GM12878 (cell line): ENCODE results near the gene HOXD11. TPM values are rescaled to one million over a fixed set of nuclear protein-coding genes. Genes with fewer than 3 reads are reported as not detected.
A peak's percentile ranks its signal among the peaks of the same experiment; 100 is the strongest.

ENCODE experiments used
- ATAC-seq: fragments of 200-7000 bp; cut with Tn5 transposase; 3 replicates; pipeline ENCODE4 v1.9.1; 2020; ENCODE audit warnings: mild to moderate bottlenecking, moderate library complexity
- BruUV-seq: library from RNA; stranded (reverse); fragments of 400-500 nt; replicated peaks from 2 replicates; lab custom pipeline; 2021; lab: Mats Ljungman, UMichigan
- CTCF ChIA-PET: fragments of 300-600 bp; sonication (Branson Sonifier 250); formaldehyde crosslinking; extraction: SDS; loops from one replicate; lab custom pipeline; 2021; ENCODE audit warnings: inconsistent platforms; lab: Yijun Ruan, JAX
- POLR2A ChIA-PET: fragments of 350-600 bp; formaldehyde crosslinking; extraction: SDS; loops from one replicate; lab custom pipeline; 2021; ENCODE audit warnings: inconsistent platforms; lab: Charles Lee
- RAD21 ChIA-PET: fragments of 300-600 bp; sonication (Branson Sonifier 250); formaldehyde crosslinking; loops from one replicate; lab custom pipeline; 2023; ENCODE audit warnings: antibody characterized with exemption; ENCODE audit not compliant: unreplicated experiment; lab: Charles Lee
- SMC1A ChIA-PET: fragments of 300-600 bp; sonication (Branson Sonifier 250); formaldehyde crosslinking; loops from one replicate; lab custom pipeline; 2023; ENCODE audit not compliant: unreplicated experiment, uncharacterized antibody; lab: Charles Lee
- DNase-seq: peaks from one replicate; pipeline ENCODE4 v3.0.0-alpha.2; 2011; ENCODE audit warnings: low read depth, low spot score
- FAIRE-seq: peaks from 3 replicates; lab custom pipeline; 2011; peaks lifted over from hg19 to GRCh38; lab: Jason Lieb, UNC
- H2AFZ ChIP-seq: 2 replicates; pipeline ENCODE4 v1.6.0; 2011; ENCODE audit warnings: low read depth, low read length, control low read depth; ENCODE audit not compliant: control insufficient read depth
- H3K27ac ChIP-seq: 2 replicates; pipeline ENCODE4 v1.5.1; 2011; ENCODE audit warnings: control low read depth; ENCODE audit not compliant: control insufficient read depth, insufficient read depth
- H3K27me3 ChIP-seq, 2 experiments: replicated peaks in 1 of 2; 2 replicates each; pipeline versions ENCODE4 v1.6.0 to v1.6.1; 2011; ENCODE audit warnings: low read length in 1 of 2; ENCODE audit not compliant: control insufficient read depth in 2 of 2, insufficient read depth in 2 of 2
- H3K36me3 ChIP-seq, 2 experiments: 2 replicates each; pipeline ENCODE4 v1.5.1; 2011; ENCODE audit warnings: low read length in 1 of 2; ENCODE audit not compliant: control insufficient read depth in 2 of 2, insufficient read depth in 2 of 2
- H3K4me1 ChIP-seq: 2 replicates; pipeline ENCODE4 v1.6.1; 2011; ENCODE audit warnings: mild to moderate bottlenecking, low read length, moderate library complexity, mixed read lengths; ENCODE audit not compliant: control insufficient read depth, insufficient read depth
- H3K4me2 ChIP-seq: 2 replicates; pipeline ENCODE4 v1.6.0; 2011; ENCODE audit warnings: control low read depth; ENCODE audit not compliant: control insufficient read depth, insufficient read depth
- H3K4me3 ChIP-seq: fragments of 200-600 bp; sonication (generic); 2 replicates; pipeline ENCODE4 v1.5.1; 2016
- H3K79me2 ChIP-seq: 2 replicates; pipeline ENCODE4 v1.6.0; 2011; ENCODE audit warnings: low read length; ENCODE audit not compliant: control insufficient read depth, insufficient read depth
- H3K9ac ChIP-seq: 2 replicates; pipeline ENCODE4 v1.8.0; 2011; ENCODE audit warnings: low read length, control low read depth, mixed read lengths; ENCODE audit not compliant: control insufficient read depth, insufficient read depth
- H3K9me3 ChIP-seq: replicated peaks from 3 replicates; pipeline ENCODE4 v1.5.1; 2011; ENCODE audit warnings: mild to moderate bottlenecking, low read length; ENCODE audit not compliant: control insufficient read depth, insufficient read depth
- H4K20me1 ChIP-seq: 2 replicates; pipeline ENCODE4 v1.6.0; 2011; ENCODE audit not compliant: control insufficient read depth, insufficient read depth
- BCLAF1 ChIP-seq: fragments of 450-650 bp; IDR thresholded peaks from 2 replicates; pipeline ENCODE4 v1.6.1; 2017; ENCODE audit warnings: antibody characterized with exemption, mild to moderate bottlenecking, moderate library complexity
- BHLHE40 ChIP-seq, 2 experiments: fragments of 450-650 bp in 1 of 2; IDR thresholded peaks; 2 replicates each; pipeline ENCODE4 v1.6.1; 2011 to 2017; ENCODE audit warnings: low read depth in 2 of 2, borderline replicate concordance in 1 of 2, improper control_type of control experiment in 1 of 2, low read length in 1 of 2, mild to moderate bottlenecking in 1 of 2
- IRF5 ChIP-seq: fragments of 450-650 bp; IDR thresholded peaks from 2 replicates; pipeline ENCODE4 v1.6.1; 2017; ENCODE audit warnings: borderline replicate concordance
- LARP7 ChIP-seq: fragments of 450-650 bp; IDR thresholded peaks from 2 replicates; pipeline ENCODE4 v1.6.1; 2017; ENCODE audit warnings: mild to moderate bottlenecking
- PAX8 ChIP-seq: fragments of 450-650 bp; IDR thresholded peaks from 2 replicates; pipeline ENCODE4 v1.6.1; 2017; ENCODE audit warnings: mild to moderate bottlenecking, moderate library complexity
- WGBS: methylation state at CpG from one replicate; pipeline ENCODE4 v1.1.6; 2016; ENCODE audit warnings: low lambda C conversion rate; ENCODE audit not compliant: insufficient replicate concordance, insufficient coverage; ENCODE audit errors: missing lambda C conversion rate; 5-methylcytosine and 5-hydroxymethylcytosine counted together
- in situ Hi-C: fragments of 300-500 bp; cut with MboI; formaldehyde crosslinking; loops from 9 replicates; pipeline ENCODE4 v1.14.3; 2018; ENCODE audit warnings: mixed read lengths
- intact Hi-C: fragments of 100-400 bp; cut with micrococcal nuclease; formaldehyde crosslinking; loops from one replicate; pipeline ENCODE4 v1.14.2; 2022; ENCODE audit not compliant: unreplicated experiment
- polyA plus RNA-seq, 11 experiments: library from polyadenylated mRNA; depleted of rRNA in 4 of 11; unstranded in 6 of 11; stranded (reverse) in 5 of 11; fragments of >200 nt; fragmentation: Nextera tagmentation in 4 of 11; fragmentation: Illumina TruSeq in 1 of 11; extraction: Ambion mirVana in 4 of 11; extraction: Trizol in 1 of 11; gene quantifications; 1 replicate in 1 of 11; 2 replicates in 10 of 11; pipeline versions ENCODE4 v1.2.1 to v1.2.3, GENCODE V29; 2011 to 2016; ENCODE audit warnings: inconsistent platforms in 2 of 11, missing spikeins in 2 of 11, low read depth in 1 of 11
- total RNA-seq, 4 experiments: library from RNA; depleted of rRNA in 3 of 4; stranded (reverse); fragments of >200 nt in 3 of 4; fragmentation: Illumina TruSeq in 1 of 4; extraction: Trizol in 1 of 4; gene quantifications; 2 replicates each; pipeline versions ENCODE4 v1.2.1 to v1.2.3, GENCODE V29; 2013 to 2021
- TF ChIP-seq, protein P1 (sequence below): IDR thresholded peaks from 2 replicates; pipeline ENCODE4 v1.6.1; 2011; ENCODE audit warnings: borderline replicate concordance, low read depth, mild to moderate bottlenecking, moderate library complexity, mixed read lengths, low read length; ENCODE audit not compliant: insufficient read depth; ENCODE audit errors: extremely low read length

HOXD11 gene
- total and polyA plus RNA-seq, 10 of the 15 experiments (the other 5 are each of a cell fraction or from before 2014, with no cell fraction given) = not detected

GRCh38 chr2:176105730-176106580 is 1.1 kb upstream of the HOXD11 start:
- DNase-seq (no peak), ATAC-seq (no peak), FAIRE-seq (no peak)
- ChIA-PET POLR2A (no interaction called here), SMC1A (no interaction called here), RAD21 (no interaction called here), CTCF (no interaction called here)
- no peaks in the 10 kb centered on the region for H3K4me1 ChIP-seq
- H4K20me1 ChIP-seq = no peaks in the 10 kb centered on the region
- no peak overlapping the region for H3K9ac ChIP-seq
- H2AFZ ChIP-seq = no peak overlapping the region
- TF ChIP-seq PAX8 = no peak
- intact Hi-C loops (no loop called here), in situ Hi-C loops (no loop called here)
- no peak overlapping the region for H3K4me3 ChIP-seq
- peaks cover 3% of the 10 kb centered on the region; the same call in 1 of the 3 replicates for H3K9me3 ChIP-seq
- no peak overlapping the region for H3K27ac ChIP-seq
- H3K27me3 ChIP-seq = peaks cover 14 to 34% of the 10 kb centered on the region in 2 experiments
- 23% methylated on average over 25 of the region's 25 CpGs for WGBS
- H3K4me2 ChIP-seq = peak overlapping the region; percentile 17; the same call in 1 of the 2 replicates
- no peaks in the 10 kb centered on the region for H3K36me3 ChIP-seq
- BruUV-seq = no TSS peak
- no peaks in the 10 kb centered on the region for H3K79me2 ChIP-seq

- Histone ChIP-seq H3K36me3 (no peaks in the 10 kb centered on the region), H3K4me1 (no peaks in the 10 kb centered on the region), H3K79me2 (no peaks in the 10 kb centered on the region), H3K9ac (no peak overlapping the region), H3K9me3 (peaks cover 3% of the 10 kb centered on the region; the same call in 1 of the 3 replicates), H2AFZ (no peak overlapping the region), H3K4me3 (no peak overlapping the region), H3K4me2 (no peak overlapping the region), H3K27ac (no peak overlapping the region), H4K20me1 (no peaks in the 10 kb centered on the region), H3K27me3 (peaks cover 18 to 48% of the 10 kb centered on the region in 2 experiments)
- intact Hi-C loops (no loop called here), in situ Hi-C loops (no loop called here)
- POLR2A ChIA-PET = no interaction called here
- WGBS = 81% methylated on average over 34 of the region's 59 CpGs
- RAD21 ChIA-PET = no interaction called here
- SMC1A ChIA-PET = no interaction called here
- FAIRE-seq (no peak), ATAC-seq (no peak), DNase-seq (no peak)
- no TSS peak for BruUV-seq
- CTCF ChIA-PET = no interaction called here
- TF ChIP-seq, protein P1, sequence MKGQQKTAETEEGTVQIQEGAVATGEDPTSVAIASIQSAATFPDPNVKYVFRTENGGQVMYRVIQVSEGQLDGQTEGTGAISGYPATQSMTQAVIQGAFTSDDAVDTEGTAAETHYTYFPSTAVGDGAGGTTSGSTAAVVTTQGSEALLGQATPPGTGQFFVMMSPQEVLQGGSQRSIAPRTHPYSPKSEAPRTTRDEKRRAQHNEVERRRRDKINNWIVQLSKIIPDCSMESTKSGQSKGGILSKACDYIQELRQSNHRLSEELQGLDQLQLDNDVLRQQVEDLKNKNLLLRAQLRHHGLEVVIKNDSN = no peak
- no peak for TF ChIP-seq LARP7
- no peak for TF ChIP-seq BCLAF1
- TF ChIP-seq IRF5 = no peak
- no peak for TF ChIP-seq BHLHE40 (IDR thresholded peaks at IDR 0.05; ENCODE audit: borderline replicate concordance in 1 of 2, low read depth in 2 of 2, low read length in 1 of 2)
Observed at GRCh38 chr2:176107731-176108181, 676 bp downstream of the HOXD11 start.
